Neural crest cell (in vitro differentiated cells): ENCODE data around the gene PHETA2. TPM values are rescaled to one million over a fixed set of nuclear protein-coding genes. Genes with fewer than 3 reads are reported as not detected.

Experiments used
- DNase-seq: peaks from one replicate; pipeline ENCODE4 v3.0.0; 2021; ENCODE audit warnings: low read depth, mixed read lengths, low spot score
- H3K27ac Mint-ChIP-seq: one replicate; pipeline ENCODE4 v1.8.0; 2021; ENCODE audit warnings: mild to moderate bottlenecking, mixed read lengths; ENCODE audit not compliant: unreplicated experiment
- H3K27me3 Mint-ChIP-seq: 2 replicates; pipeline ENCODE4 v1.8.0; 2021; ENCODE audit warnings: low read depth, mild to moderate bottlenecking, mixed read lengths
- H3K36me3 Mint-ChIP-seq: 2 replicates; pipeline ENCODE4 v1.8.0; 2021; ENCODE audit warnings: low read depth, mild to moderate bottlenecking, mixed read lengths
- H3K4me1 Mint-ChIP-seq: 2 replicates; pipeline ENCODE4 v1.8.0; 2021; ENCODE audit warnings: mixed read lengths
- H3K4me3 Mint-ChIP-seq: one replicate; pipeline ENCODE4 v1.8.0; 2021; ENCODE audit warnings: mild to moderate bottlenecking, mixed read lengths
- H3K9me3 Mint-ChIP-seq: 2 replicates; pipeline ENCODE4 v1.8.0; 2021; ENCODE audit warnings: mixed read lengths
- CTCF ChIP-seq: fragments of 200-600 bp; sonication (generic); conservative IDR thresholded peaks from 2 replicates; pipeline ENCODE4 v1.5.0; 2021; ENCODE audit warnings: antibody characterized with exemption, mild to moderate bottlenecking
- total RNA-seq: library from RNA; stranded (reverse); gene quantifications from 2 replicates; pipeline ENCODE4 v1.2.1, GENCODE V29; 2021

The PHETA2 gene
- total RNA-seq, 1 donor from 2014 or later, result 1.5 TPM

DNA sequence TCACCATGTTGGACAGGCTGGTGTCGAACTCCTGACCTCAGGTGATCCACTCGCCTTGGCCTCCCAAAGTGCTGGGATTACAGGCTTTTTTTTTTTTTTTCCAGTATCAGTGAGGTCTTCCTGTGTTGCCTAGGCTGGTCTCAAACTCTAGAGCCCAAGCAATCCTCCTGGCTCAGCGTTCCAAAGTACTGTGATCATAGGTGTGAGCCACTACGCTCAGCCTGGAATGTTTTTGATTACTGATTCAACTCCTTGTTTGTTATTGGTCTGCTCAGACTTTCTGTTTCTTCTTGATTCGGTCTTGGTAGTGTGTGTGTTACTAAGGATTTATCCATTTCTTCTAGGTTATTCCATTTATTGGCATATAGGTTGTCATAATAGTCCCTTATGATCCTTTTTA, 34.8 kb upstream of the PHETA2 start:
- H3K4me3 Mint-ChIP-seq, result no peak overlapping the region
- H3K4me1 Mint-ChIP-seq, result no peaks in the 10 kb centered on the region
- no peak for DNase-seq
- no peak overlapping the region for H3K27ac Mint-ChIP-seq
- no peak for TF ChIP-seq CTCF
- H3K36me3 Mint-ChIP-seq, result peaks cover 6% of the 10 kb centered on the region
- peaks cover 15% of the 10 kb centered on the region for H3K9me3 Mint-ChIP-seq
- H3K27me3 Mint-ChIP-seq, result peaks cover 20% of the 10 kb centered on the region

DNA sequence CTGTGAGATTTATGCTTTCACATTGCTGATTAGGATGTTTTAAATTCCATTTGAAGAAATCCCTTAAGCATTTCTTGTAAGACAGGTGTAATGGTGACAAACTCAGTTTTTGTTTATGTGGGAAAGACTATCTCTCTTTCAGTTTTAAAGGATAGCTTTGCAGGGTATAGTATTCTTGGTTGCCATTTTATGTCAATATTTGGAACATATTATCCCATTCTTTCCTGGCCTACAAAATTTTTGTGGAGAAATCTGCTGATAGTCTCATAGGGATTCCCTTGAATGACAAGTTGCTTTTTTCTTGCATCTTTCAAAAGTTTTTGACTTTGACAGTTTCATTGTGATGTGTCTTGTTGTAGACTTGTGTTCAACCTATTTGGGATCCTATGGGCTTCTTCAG, 32.3 kb upstream of the PHETA2 start:
- Mint-ChIP-seq H3K4me1 (no peaks in the 10 kb centered on the region), H3K4me3 (no peak overlapping the region), H3K9me3 (peaks cover 15% of the 10 kb centered on the region), H3K36me3 (peaks cover 6% of the 10 kb centered on the region), H3K27me3 (peaks cover 16% of the 10 kb centered on the region), H3K27ac (no peak overlapping the region)
- no peak for TF ChIP-seq CTCF
- no peak for DNase-seq

DNA sequence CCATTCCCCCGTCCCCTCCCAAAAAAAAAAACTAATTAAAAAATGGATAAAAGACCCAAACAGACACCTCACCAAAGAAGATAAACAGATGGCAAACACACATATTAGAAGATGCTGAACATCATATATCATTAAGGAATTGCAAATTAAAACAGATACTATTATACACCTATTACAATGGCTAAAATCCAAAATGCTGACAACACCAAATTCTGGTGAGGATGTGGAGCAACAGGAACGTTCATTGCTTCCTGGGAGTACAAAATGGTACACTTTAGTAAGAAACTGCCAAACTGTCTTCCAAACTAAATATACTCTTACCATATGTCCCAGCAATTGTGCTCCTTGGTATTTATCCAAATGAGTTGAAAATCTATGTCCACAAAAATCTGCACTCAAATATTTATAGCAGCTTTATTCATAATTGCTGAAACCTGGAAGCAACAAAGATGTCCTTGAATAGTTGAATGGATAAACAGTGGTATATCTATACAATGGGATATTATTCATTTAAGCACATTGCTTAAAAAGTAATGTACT, 23.3 kb upstream of the PHETA2 start:
- no peaks in the 10 kb centered on the region for H3K4me1 Mint-ChIP-seq
- TF ChIP-seq CTCF, result no peak

GRCh38 chr22:42052765-42053164, 21.3 kb upstream of the PHETA2 start:
- DNase-seq, result no peak
- Mint-ChIP-seq H3K4me1 (no peaks in the 10 kb centered on the region), H3K4me3 (no peak overlapping the region), H3K9me3 (peaks cover 9% of the 10 kb centered on the region), H3K36me3 (peaks cover 8% of the 10 kb centered on the region), H3K27me3 (no peaks in the 10 kb centered on the region), H3K27ac (no peak overlapping the region)
- no peak for TF ChIP-seq CTCF

More for the DNA sequence above, 23.3 kb upstream of the PHETA2 start:
- H3K4me3 Mint-ChIP-seq, result no peak overlapping the region
- no peak overlapping the region for H3K27ac Mint-ChIP-seq
- H3K36me3 Mint-ChIP-seq, result no peaks in the 10 kb centered on the region
- H3K9me3 Mint-ChIP-seq, result no peaks in the 10 kb centered on the region
- no peaks in the 10 kb centered on the region for H3K27me3 Mint-ChIP-seq
- no peak for DNase-seq

GRCh38 chr22:42056757-42057511, 17.1 kb upstream of the PHETA2 start:
- no peak for TF ChIP-seq CTCF

More at GRCh38 chr22:42056757-42057511, 17.1 kb upstream of the PHETA2 start:
- Mint-ChIP-seq H3K36me3 (peaks cover 27% of the 10 kb centered on the region), H3K4me3 (no peak overlapping the region), H3K27ac (no peak overlapping the region), H3K4me1 (no peaks in the 10 kb centered on the region), H3K9me3 (peaks cover 15% of the 10 kb centered on the region), H3K27me3 (no peaks in the 10 kb centered on the region)
- no peak for DNase-seq
